ENCODE measurements around the gene BCO1. TPM values are rescaled to one million over a fixed set of nuclear protein-coding genes. Genes with fewer than 3 reads are reported as not detected.
A peak's percentile ranks its signal among the peaks of the same experiment; 100 is the strongest.

Gene BCO1
- total and polyA plus RNA-seq, 2 of the 4 experiments (the other 2 are of a cell fraction), result not detected

GRCh38 chr16:81204798-81205680 is 33.5 kb upstream of the BCO1 start:
- H2BK120ac ChIP-seq (ENCODE audit: low read depth, low read length), result no peak overlapping the region
- TF ChIP-seq MXI1 (IDR thresholded peaks at IDR 0.05; ENCODE audit: borderline replicate concordance, low read depth, low read length) (no peak), ELK1 (IDR thresholded peaks at IDR 0.05; ENCODE audit: borderline replicate concordance, low read depth, low read length) (no peak), MAFK (IDR thresholded peaks at IDR 0.05; ENCODE audit: low read depth, low read length) (no peak), POLR2A (IDR thresholded peaks at IDR 0.05; ENCODE audit: low read depth, low read length) (no peak), SMC3 (IDR thresholded peaks at IDR 0.05; ENCODE audit: low read depth, low read length) (peak; percentile 70), RAD21 (IDR thresholded peaks at IDR 0.05; ENCODE audit: low read length) (peak; percentile 64), NFE2L2 (IDR thresholded peaks at IDR 0.05; ENCODE audit: low read depth, low read length) (no peak), RFX5 (IDR thresholded peaks at IDR 0.05; ENCODE audit: low read depth, low read length) (no peak), CTCF (conservative IDR thresholded peaks at IDR 0.05; ENCODE audit: low read depth, low read length) (peak; percentile 71), BHLHE40 (IDR thresholded peaks at IDR 0.05; ENCODE audit: low read depth, low read length) (no peak), USF2 (IDR thresholded peaks at IDR 0.05; ENCODE audit: low read depth, low read length) (no peak)
- no peaks in the 10 kb centered on the region for H3K9me1 ChIP-seq (ENCODE audit: insufficient read depth, low read length)
- H3K27ac ChIP-seq (ENCODE audit: insufficient read depth, low read length), result no peak overlapping the region
- no peak overlapping the region for H2AK9ac ChIP-seq (replicated peaks; ENCODE audit: low read depth, low read length, poor library complexity)
- ATAC-seq (ENCODE audit: low read depth) (peak; percentile 90), DNase-seq (peak; percentile 64)
- H3K79me1 ChIP-seq (ENCODE audit: low read depth in 1 of 2, low read length in 2 of 2), result no peaks in the 10 kb centered on the region
- no peak overlapping the region for H2BK15ac ChIP-seq (ENCODE audit: low read depth, low read length)
- no peak overlapping the region for H4K91ac ChIP-seq (ENCODE audit: insufficient read depth, low read depth, low read length)
- H4K5ac ChIP-seq (ENCODE audit: low read depth, low read length), result no peak overlapping the region
- no peak overlapping the region for H3K14ac ChIP-seq (replicated peaks; ENCODE audit: low read depth, low read length)
- H3K23ac ChIP-seq (ENCODE audit: low read depth, low read length), result no peak overlapping the region
- H3K9ac ChIP-seq (ENCODE audit: low read depth, low read length), result no peak overlapping the region
- H3K4me3 ChIP-seq (ENCODE audit: insufficient read depth, low read depth, low read length), result no peak overlapping the region
- no peaks in the 10 kb centered on the region for H3K9me3 ChIP-seq (ENCODE audit: control insufficient read depth, insufficient read depth, low read length)
- H2AFZ ChIP-seq (replicated peaks; ENCODE audit: low read length, poor library complexity), result no peak overlapping the region
- H4K20me1 ChIP-seq (ENCODE audit: insufficient read depth, low read length), result no peaks in the 10 kb centered on the region
- H2AK5ac ChIP-seq (ENCODE audit: low read depth, low read length), result no peak overlapping the region
- no peak overlapping the region for H2BK20ac ChIP-seq (ENCODE audit: low read depth, low read length)
- peaks cover 3% of the 10 kb centered on the region; the same call in 1 of the 2 replicates for H3K4me1 ChIP-seq (ENCODE audit: control insufficient read depth, insufficient read depth, low read length)
- no peak overlapping the region for H3K18ac ChIP-seq (ENCODE audit: low read depth, low read length)
- H3K56ac ChIP-seq (ENCODE audit: extremely low read depth, insufficient read depth, low read length), result no peak overlapping the region
- H3K4me2 ChIP-seq (ENCODE audit: low read depth, low read length), result no peak overlapping the region; the same call in 1 of the 2 replicates
- no peaks in the 10 kb centered on the region for H3K36me3 ChIP-seq (ENCODE audit: control insufficient read depth, insufficient read depth, low read length)
- no peak overlapping the region for H3K4ac ChIP-seq (ENCODE audit: low read depth, low read length)
- no TSS peak for BruUV-seq (replicated peaks)
- WGBS, 2 experiments (ENCODE audit: extremely low coverage in 2 of 2, insufficient read length in 1 of 2), result 0% methylated on average over 3 of the region's 14 CpGs; no CpG with 5 or more reads in 1 of the 2 experiments
- in situ Hi-C loops (cut with MboI; ENCODE audit: low sequenced_read_pairs) (loop anchor here (10.0 kb wide), 1 partner anchor 520 kb away; no protein-coding TSS in a partner anchor), intact Hi-C loops (cut with micrococcal nuclease) (loop anchor here (1.0 to 10.0 kb wide), 4 partner anchors 110 to 533 kb away; partner anchors contain the start of genes ATMIN and GAN), dilution Hi-C loops (cut with HindIII; ENCODE audit: low sequenced_read_pairs, unreplicated experiment) (no loop called here)
- H3K27me3 ChIP-seq (ENCODE audit: control insufficient read depth, insufficient read depth, low read length), result peaks cover 24% of the 10 kb centered on the region
- POLR2A ChIA-PET (ENCODE audit: unreplicated experiment), result no interaction called here
- H2BK5ac ChIP-seq (ENCODE audit: low read depth, low read length, poor library complexity, severe bottlenecking), result no peak overlapping the region
- CTCF ChIA-PET, result interaction anchor here (0.6 to 1.7 kb wide), 24 partner anchors 10 to 995 kb away, joined by 3 to 9 read pairs (median 4); no protein-coding TSS in a partner anchor
- no peak overlapping the region for H4K8ac ChIP-seq (ENCODE audit: low read depth in 2 of 2, low read length in 2 of 2)

All from IMR-90 (cell line).